HEK293 (cell line): ENCODE results near the gene RFLNA.

ENCODE experiments used
- CTCF ChIP-seq: fragments of 450-650 bp; formaldehyde crosslinking; IDR thresholded peaks from 2 replicates; pipeline ENCODE4 v1.5.1; 2016; ENCODE audit warnings: missing biosample characterization, missing genetic modification characterization
- KLF9 ChIP-seq: fragments of 450-650 bp; formaldehyde crosslinking; IDR thresholded peaks from 2 replicates; pipeline ENCODE4 v1.5.1; 2016; ENCODE audit warnings: missing biosample characterization, missing genetic modification characterization, low read depth
- ZBTB21 ChIP-seq: fragments of 450-650 bp; formaldehyde crosslinking; IDR thresholded peaks from 2 replicates; pipeline ENCODE4 v1.5.1; 2017; ENCODE audit warnings: missing biosample characterization, missing genetic modification characterization
- ZFP37 ChIP-seq: fragments of 450-650 bp; formaldehyde crosslinking; IDR thresholded peaks from 2 replicates; pipeline ENCODE4 v1.5.1; 2016; ENCODE audit warnings: missing biosample characterization, missing genetic modification characterization
- ZFP41 ChIP-seq: fragments of 450-650 bp; formaldehyde crosslinking; IDR thresholded peaks from 2 replicates; pipeline ENCODE4 v1.5.1; 2016; ENCODE audit warnings: missing biosample characterization, missing genetic modification characterization, borderline replicate concordance
- ZNF16 ChIP-seq: fragments of 450-650 bp; formaldehyde crosslinking; IDR thresholded peaks from 2 replicates; pipeline ENCODE4 v1.5.1; 2016; ENCODE audit warnings: low read depth, missing biosample characterization, missing genetic modification characterization
- ZNF274 ChIP-seq, 2 experiments: fragments of 200-500 bp in 1 of 2; fragments of 450-650 bp in 1 of 2; sonication (Bioruptor generic) in 1 of 2; formaldehyde crosslinking in 1 of 2; IDR thresholded peaks; 2 replicates each; pipeline versions ENCODE4 v1.5.1 to v1.6.1; 2014 to 2016; ENCODE audit warnings: borderline replicate concordance in 1 of 2, inconsistent platforms in 1 of 2, low read length in 1 of 2, missing biosample characterization in 1 of 2, missing genetic modification characterization in 1 of 2
- ZNF558 ChIP-seq: fragments of 450-650 bp; formaldehyde crosslinking; IDR thresholded peaks from 2 replicates; pipeline ENCODE4 v1.5.1; 2016; ENCODE audit warnings: missing biosample characterization, missing genetic modification characterization
- ZNF701 ChIP-seq: fragments of 450-650 bp; formaldehyde crosslinking; IDR thresholded peaks from 2 replicates; pipeline ENCODE4 v1.5.1; 2016; ENCODE audit warnings: missing biosample characterization, missing genetic modification characterization
- ZSCAN5A ChIP-seq: fragments of 450-650 bp; formaldehyde crosslinking; IDR thresholded peaks from 2 replicates; pipeline ENCODE4 v1.5.1; 2016; ENCODE audit warnings: missing biosample characterization, missing genetic modification characterization

GRCh38 chr12:124359671-124360581 lies 65.0 kb downstream of the RFLNA start:
- TF ChIP-seq CTCF: no peak
- TF ChIP-seq ZFP41 (tag by site-specific recombination): no peak
- TF ChIP-seq ZFP37 (tag by site-specific recombination): no peak
- no peak for TF ChIP-seq ZSCAN5A (tag by site-specific recombination)
- no peak for TF ChIP-seq ZBTB21
- TF ChIP-seq ZNF558 (tag by site-specific recombination): no peak
- no peak for TF ChIP-seq ZNF274 (IDR thresholded peaks at IDR 0.05; ENCODE audit: low read length)
- no peak for TF ChIP-seq ZNF274 (tag by site-specific recombination; IDR thresholded peaks at IDR 0.05; ENCODE audit: borderline replicate concordance)
- TF ChIP-seq ZNF701 (tag by site-specific recombination): no peak
- TF ChIP-seq KLF9 (tag by site-specific recombination): no peak
- no peak for TF ChIP-seq ZNF16
